ENCODE measurements around the gene CERK. TPM values are rescaled to one million over a fixed set of nuclear protein-coding genes. Genes with fewer than 3 reads are reported as not detected.

The CERK gene
- polyA plus RNA-seq, 1 of the 3 experiments (the other 2 are of a cell fraction) = 32.6 TPM

DNA sequence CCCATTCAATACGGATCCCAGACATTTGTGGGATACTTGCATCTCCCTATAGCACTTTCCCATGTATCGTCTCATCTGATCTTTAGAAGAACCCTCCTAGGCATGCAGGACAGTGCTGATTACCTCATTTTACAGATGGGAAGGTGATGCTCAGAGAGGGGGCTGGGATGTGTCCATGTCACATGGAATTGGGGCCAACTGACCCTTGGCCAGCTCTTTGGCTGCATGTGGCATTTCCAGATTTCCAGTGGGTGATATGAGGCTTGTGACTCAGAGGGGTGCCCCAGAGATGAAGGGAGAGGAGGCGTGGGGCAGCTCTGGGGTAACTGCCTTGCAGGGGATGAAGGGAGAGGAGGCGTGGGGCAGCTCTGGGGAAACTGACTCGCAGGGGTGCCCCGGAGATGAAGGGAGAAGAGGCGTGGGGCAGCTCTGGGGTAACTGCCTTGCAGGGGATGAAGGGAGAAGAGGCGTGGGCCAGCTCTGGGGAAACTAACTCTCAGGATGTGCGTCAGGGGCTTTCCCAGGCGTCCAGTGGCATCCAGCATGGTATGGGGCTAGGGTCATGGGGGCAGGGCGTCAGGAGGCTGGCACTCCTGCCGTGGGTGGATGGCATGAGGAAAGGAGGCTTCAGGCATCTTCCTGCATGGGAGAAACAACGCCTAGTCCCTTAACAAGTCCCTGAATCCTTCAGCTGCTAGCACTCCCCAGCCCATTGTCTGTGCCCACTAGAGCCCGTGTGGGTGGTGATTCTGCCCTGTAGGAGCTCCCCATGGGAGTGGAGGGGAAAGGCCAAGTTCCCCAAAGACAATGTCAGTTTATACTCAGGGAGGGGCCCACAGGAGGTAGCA is 11.9 kb upstream of the CERK start (continued):
- TF ChIP-seq, protein P1, sequence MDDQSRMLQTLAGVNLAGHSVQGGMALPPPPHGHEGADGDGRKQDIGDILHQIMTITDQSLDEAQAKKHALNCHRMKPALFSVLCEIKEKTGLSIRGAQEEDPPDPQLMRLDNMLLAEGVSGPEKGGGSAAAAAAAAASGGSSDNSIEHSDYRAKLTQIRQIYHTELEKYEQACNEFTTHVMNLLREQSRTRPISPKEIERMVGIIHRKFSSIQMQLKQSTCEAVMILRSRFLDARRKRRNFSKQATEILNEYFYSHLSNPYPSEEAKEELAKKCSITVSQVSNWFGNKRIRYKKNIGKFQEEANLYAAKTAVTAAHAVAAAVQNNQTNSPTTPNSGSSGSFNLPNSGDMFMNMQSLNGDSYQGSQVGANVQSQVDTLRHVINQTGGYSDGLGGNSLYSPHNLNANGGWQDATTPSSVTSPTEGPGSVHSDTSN (IDR thresholded peaks at IDR 0.05) = no peak
- TF ChIP-seq EP300 (IDR thresholded peaks at IDR 0.05; ENCODE audit: borderline replicate concordance in 1 of 2, low read depth in 1 of 2, low read length in 1 of 2) = no peak
- TF ChIP-seq, protein P2, sequence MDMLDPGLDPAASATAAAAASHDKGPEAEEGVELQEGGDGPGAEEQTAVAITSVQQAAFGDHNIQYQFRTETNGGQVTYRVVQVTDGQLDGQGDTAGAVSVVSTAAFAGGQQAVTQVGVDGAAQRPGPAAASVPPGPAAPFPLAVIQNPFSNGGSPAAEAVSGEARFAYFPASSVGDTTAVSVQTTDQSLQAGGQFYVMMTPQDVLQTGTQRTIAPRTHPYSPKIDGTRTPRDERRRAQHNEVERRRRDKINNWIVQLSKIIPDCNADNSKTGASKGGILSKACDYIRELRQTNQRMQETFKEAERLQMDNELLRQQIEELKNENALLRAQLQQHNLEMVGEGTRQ (IDR thresholded peaks at IDR 0.05; ENCODE audit: borderline replicate concordance, low read depth, low read length) = no peak
- no peak for TF ChIP-seq NFIC (IDR thresholded peaks at IDR 0.05; ENCODE audit: borderline replicate concordance)

DNA sequence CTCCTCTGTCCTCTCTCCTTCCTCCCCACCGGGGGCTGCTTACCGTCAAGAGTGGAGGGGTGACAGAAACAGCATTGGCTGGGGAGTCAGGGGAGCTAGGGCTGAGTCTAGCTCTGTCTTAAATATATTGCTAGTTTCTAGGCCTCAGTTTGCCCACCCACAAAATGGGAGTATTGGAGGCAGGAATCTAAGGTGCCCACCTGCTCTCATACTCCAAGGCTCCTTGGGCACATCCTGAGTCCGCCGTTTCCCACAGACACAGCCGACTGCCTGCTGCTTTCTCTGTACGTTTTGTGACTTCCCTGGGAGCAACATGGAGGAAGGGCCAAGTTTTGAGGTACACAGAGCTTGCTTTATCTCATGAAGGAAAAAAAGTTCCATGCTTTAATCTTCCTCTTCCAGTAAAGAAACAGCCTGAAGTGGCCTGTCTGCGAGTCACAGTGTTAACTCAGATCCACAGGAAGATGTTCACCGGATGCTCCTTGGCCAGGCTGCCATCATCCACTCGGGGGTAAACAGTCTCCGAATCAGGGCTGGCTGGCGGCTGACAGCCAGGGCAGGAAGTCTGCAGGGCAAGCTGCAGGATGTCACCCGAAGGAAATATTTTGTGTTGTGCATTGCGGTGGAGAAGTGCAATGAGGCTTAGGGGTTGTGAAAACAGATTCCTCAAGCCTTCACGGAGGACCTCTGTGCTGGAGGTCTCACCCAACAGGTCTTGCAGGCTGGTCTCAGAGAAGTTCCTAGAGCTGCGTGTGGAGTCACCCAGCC is 11.0 kb upstream of the CERK start:
- Histone ChIP-seq H3K9me2 (no peaks in the 10 kb centered on the region), H2AFZ (ENCODE audit: low read depth) (peak overlapping the region; percentile 91), H3K36me3 (replicated peaks in 1 of 2; ENCODE audit: control insufficient read depth in 1 of 2, insufficient read depth in 2 of 2, low read length in 1 of 2) (no peaks in the 10 kb centered on the region), H3K4me1 (ENCODE audit: control insufficient read depth in 1 of 2, insufficient read depth in 2 of 2, low read depth in 1 of 2, low read length in 1 of 2) (peaks cover 16 to 22% of the 10 kb centered on the region in 2 experiments; a peak in 3 of 4 replicates), H3K79me2 (ENCODE audit: insufficient read depth) (no peaks in the 10 kb centered on the region), H3K4me2 (peak overlapping the region; percentile 40), H3K27me3 (ENCODE audit: insufficient read depth) (no peaks in the 10 kb centered on the region), H4K20me1 (ENCODE audit: insufficient read depth) (no peaks in the 10 kb centered on the region), H3K4me3 (ENCODE audit: low read depth in 2 of 2, low read length in 1 of 2) (no peak overlapping the region), H3F3A (replicated peaks; ENCODE audit: insufficient read depth) (peaks cover 11% of the 10 kb centered on the region), H3K9ac (0 out of 2 replicates have a peak overlapping the region, but pooled peaks have one; percentile 6), H3K27ac (ENCODE audit: low read depth in 2 of 2, low read length in 1 of 2) (peak overlapping the region in 1 of 2 experiments; percentile 32; a peak in 2 of 4 replicates), H3K9me3 (no peaks in the 10 kb centered on the region)
- no peak for TF ChIP-seq ELF1 (IDR thresholded peaks at IDR 0.05)
- ChIA-PET POLR2A (interaction anchor here (1.0 kb wide), 1 partner anchor 13 kb away, joined by 3 read pairs; the partner anchor contains the start of gene TBC1D22A), CTCF (interaction anchor here (1.2 to 2.8 kb wide), 3 partner anchors 10 to 185 kb away, joined by 3 to 13 read pairs (median 4); no protein-coding TSS in a partner anchor)
- DNase-seq = no peak
- WGBS (ENCODE audit: low lambda C conversion rate) = 79% methylated on average over 8 of the region's 15 CpGs

DNA sequence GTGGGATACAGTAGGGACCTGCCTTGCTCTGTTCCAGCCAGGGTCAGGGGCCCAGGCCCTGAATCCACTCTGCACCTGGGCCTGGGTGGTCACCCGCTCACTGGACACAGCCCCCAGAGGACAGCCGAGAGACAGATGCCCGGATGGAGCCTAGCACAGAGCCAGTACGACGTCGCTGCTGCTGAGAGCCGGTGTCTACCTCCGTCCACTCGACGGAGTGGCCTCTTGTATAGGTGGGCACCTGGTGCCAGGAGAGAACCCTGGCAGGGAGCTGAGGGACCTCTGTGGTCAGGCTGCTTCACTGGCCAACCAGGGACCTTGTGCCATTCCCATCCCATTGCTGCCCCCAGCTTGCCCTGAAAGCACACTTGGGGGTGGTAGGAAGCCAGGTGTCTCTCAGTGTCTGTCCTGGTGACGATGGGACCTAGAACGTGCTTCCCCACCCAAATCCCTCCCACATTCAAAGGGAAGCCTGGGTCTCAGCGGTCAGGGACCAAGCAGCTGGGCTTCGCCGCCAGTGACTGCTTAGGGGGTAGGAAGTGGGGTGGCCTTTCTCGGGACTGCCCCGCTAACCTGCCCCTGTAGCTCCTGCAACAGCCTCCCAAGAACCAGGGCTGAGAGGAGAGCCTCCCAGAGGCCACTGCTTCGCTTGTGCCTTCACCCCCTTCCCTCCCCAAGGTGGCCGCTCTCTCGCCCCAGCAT is 10.3 kb upstream of the CERK start:
- H3F3A ChIP-seq (replicated peaks; ENCODE audit: insufficient read depth) = peaks cover 3% of the 10 kb centered on the region
- H3K4me3 ChIP-seq (ENCODE audit: low read depth in 2 of 2, low read length in 1 of 2) = no peak overlapping the region
- H3K27ac ChIP-seq (ENCODE audit: low read depth in 2 of 2, low read length in 1 of 2) = peak overlapping the region in 1 of 2 experiments; percentile 32; a peak in 1 of 4 replicates
- ChIA-PET POLR2A (no interaction called here), CTCF (interaction anchor here (2.8 kb wide), 1 partner anchor 11 kb away, joined by 13 read pairs; no protein-coding TSS in a partner anchor)
- no peaks in the 10 kb centered on the region for H3K9me2 ChIP-seq
- H3K36me3 ChIP-seq (replicated peaks in 1 of 2; ENCODE audit: control insufficient read depth in 1 of 2, insufficient read depth in 2 of 2, low read length in 1 of 2) = no peaks in the 10 kb centered on the region
- peaks cover 9 to 15% of the 10 kb centered on the region in 2 experiments; a peak in 2 of 4 replicates for H3K4me1 ChIP-seq (ENCODE audit: control insufficient read depth in 1 of 2, insufficient read depth in 2 of 2, low read depth in 1 of 2, low read length in 1 of 2)
- DNase-seq = no peak
- no peaks in the 10 kb centered on the region for H3K27me3 ChIP-seq (ENCODE audit: insufficient read depth)
- 86% methylated on average over 4 of the region's 20 CpGs for WGBS (ENCODE audit: low lambda C conversion rate)
- no peaks in the 10 kb centered on the region for H3K9me3 ChIP-seq
- H3K79me2 ChIP-seq (ENCODE audit: insufficient read depth) = no peaks in the 10 kb centered on the region
- H4K20me1 ChIP-seq (ENCODE audit: insufficient read depth) = no peaks in the 10 kb centered on the region
- H3K4me2 ChIP-seq = no peak overlapping the region
- H3K9ac ChIP-seq = 0 out of 2 replicates have a peak overlapping the region, but pooled peaks have one; percentile 6
- H2AFZ ChIP-seq (ENCODE audit: low read depth) = no peak overlapping the region
- TF ChIP-seq, protein P2 (IDR thresholded peaks at IDR 0.05; ENCODE audit: borderline replicate concordance, low read depth, low read length) = no peak
- TF ChIP-seq SMC3 (IDR thresholded peaks at IDR 0.05; ENCODE audit: low read depth, low read length) = no peak
- TF ChIP-seq MXI1 (IDR thresholded peaks at IDR 0.05; ENCODE audit: low read depth, low read length) = no peak
- no peak for TF ChIP-seq NFIC (IDR thresholded peaks at IDR 0.05; ENCODE audit: borderline replicate concordance)
- TF ChIP-seq MEF2A (IDR thresholded peaks at IDR 0.05; ENCODE audit: borderline replicate concordance, low read depth) = no peak
- TF ChIP-seq GABPA (IDR thresholded peaks at IDR 0.05; ENCODE audit: low read depth) = no peak
- TF ChIP-seq, protein P3, sequence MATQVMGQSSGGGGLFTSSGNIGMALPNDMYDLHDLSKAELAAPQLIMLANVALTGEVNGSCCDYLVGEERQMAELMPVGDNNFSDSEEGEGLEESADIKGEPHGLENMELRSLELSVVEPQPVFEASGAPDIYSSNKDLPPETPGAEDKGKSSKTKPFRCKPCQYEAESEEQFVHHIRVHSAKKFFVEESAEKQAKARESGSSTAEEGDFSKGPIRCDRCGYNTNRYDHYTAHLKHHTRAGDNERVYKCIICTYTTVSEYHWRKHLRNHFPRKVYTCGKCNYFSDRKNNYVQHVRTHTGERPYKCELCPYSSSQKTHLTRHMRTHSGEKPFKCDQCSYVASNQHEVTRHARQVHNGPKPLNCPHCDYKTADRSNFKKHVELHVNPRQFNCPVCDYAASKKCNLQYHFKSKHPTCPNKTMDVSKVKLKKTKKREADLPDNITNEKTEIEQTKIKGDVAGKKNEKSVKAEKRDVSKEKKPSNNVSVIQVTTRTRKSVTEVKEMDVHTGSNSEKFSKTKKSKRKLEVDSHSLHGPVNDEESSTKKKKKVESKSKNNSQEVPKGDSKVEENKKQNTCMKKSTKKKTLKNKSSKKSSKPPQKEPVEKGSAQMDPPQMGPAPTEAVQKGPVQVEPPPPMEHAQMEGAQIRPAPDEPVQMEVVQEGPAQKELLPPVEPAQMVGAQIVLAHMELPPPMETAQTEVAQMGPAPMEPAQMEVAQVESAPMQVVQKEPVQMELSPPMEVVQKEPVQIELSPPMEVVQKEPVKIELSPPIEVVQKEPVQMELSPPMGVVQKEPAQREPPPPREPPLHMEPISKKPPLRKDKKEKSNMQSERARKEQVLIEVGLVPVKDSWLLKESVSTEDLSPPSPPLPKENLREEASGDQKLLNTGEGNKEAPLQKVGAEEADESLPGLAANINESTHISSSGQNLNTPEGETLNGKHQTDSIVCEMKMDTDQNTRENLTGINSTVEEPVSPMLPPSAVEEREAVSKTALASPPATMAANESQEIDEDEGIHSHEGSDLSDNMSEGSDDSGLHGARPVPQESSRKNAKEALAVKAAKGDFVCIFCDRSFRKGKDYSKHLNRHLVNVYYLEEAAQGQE (IDR thresholded peaks at IDR 0.05; ENCODE audit: low read depth, low read length) = no peak
- TF ChIP-seq, protein P1 (IDR thresholded peaks at IDR 0.05) = no peak
- no peak for TF ChIP-seq NRF1 (IDR thresholded peaks at IDR 0.05; ENCODE audit: low read depth, low read length)
